Stomach (tissue), 4 donors: ENCODE measurements around the gene SIRPB2.

ENCODE experiments used
- CTCF ChIP-seq, 7 experiments: fragments of 450-650 bp in 4 of 7; fragments of 200-600 bp in 3 of 7; sonication (generic) in 3 of 7; IDR thresholded peaks; one replicate each; pipeline ENCODE4 v1.5.1; 2016 to 2019; ENCODE audit warnings: antibody characterized with exemption in 7 of 7, control low read depth in 2 of 7, mild to moderate bottlenecking in 1 of 7
- EP300 ChIP-seq: sonication (generic); formaldehyde crosslinking; IDR thresholded peaks from one replicate; pipeline ENCODE4 v1.6.1; 2017; ENCODE audit warnings: antibody characterized with exemption
- POLR2A ChIP-seq, 4 donors: fragments of 450-650 bp; IDR thresholded peaks; one replicate each; pipeline ENCODE4 v1.6.1; 2016; ENCODE audit warnings: antibody characterized with exemption in 4 of 4, control low read depth in 2 of 4, mild to moderate bottlenecking in 1 of 4, moderate library complexity in 1 of 4
- POLR2AphosphoS5 ChIP-seq, 3 donors: sonication (generic); formaldehyde crosslinking; IDR thresholded peaks; one replicate each; pipeline ENCODE4 v1.6.1; 2016; ENCODE audit warnings: antibody characterized with exemption in 3 of 3

DNA sequence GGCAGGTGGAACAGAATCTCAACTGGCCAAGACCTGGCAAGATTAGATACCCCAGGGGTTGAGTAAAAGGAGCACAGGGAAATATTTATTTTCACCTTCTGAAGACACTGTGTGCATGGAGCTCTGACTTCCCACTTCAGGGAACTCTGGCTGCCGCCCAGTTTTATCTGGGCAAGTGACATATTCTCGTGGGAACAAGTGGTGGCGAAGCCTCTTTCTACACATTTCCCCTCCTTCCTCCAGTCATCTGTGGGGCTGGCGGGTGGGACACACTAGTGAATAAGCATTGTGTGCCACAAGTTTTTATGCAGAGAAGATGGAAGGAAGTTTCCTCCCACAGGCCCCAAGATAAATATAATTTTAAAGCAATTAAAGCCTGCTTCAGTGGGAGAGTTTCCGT, 48.1 kb downstream of the SIRPB2 start:
- no peak for TF ChIP-seq POLR2A (IDR thresholded peaks at IDR 0.05)
- no peak for TF ChIP-seq POLR2AphosphoS5 (IDR thresholded peaks at IDR 0.05)
- no peak for TF ChIP-seq CTCF (IDR thresholded peaks at IDR 0.05)
- no peak for TF ChIP-seq EP300
